Measurements from ENCODE around the gene KRTAP12-1. TPM values are rescaled to one million over a fixed set of nuclear protein-coding genes. Genes with fewer than 3 reads are reported as not detected.

The KRTAP12-1 gene
- total and polyA plus RNA-seq, 2 donors (not counting 1 experiment from before 2014, with no cell fraction given) = not detected

GRCh38 chr21:44649521-44650100, 32.4 kb downstream of the KRTAP12-1 start:
- intact Hi-C loops (cut with micrococcal nuclease) = no loop called here
- POLR2A ChIA-PET = no interaction called here
- WGBS (ENCODE audit: insufficient coverage) = 93% methylated on average over 14 of the region's 18 CpGs

More at GRCh38 chr21:44649521-44650100, 32.4 kb downstream of the KRTAP12-1 start:
- no peak for ATAC-seq (ENCODE audit: low read depth)
- no peak overlapping the region for H2AFZ ChIP-seq (ENCODE audit: insufficient read depth, low read depth, low read length, poor library complexity, severe bottlenecking)
- H3K27me3 Mint-ChIP-seq = peaks cover 9% of the 10 kb centered on the region
- no peak for DNase-seq
- no peaks in the 10 kb centered on the region for H3K79me2 ChIP-seq (ENCODE audit: control insufficient read depth, insufficient read depth, low read length)
- no peaks in the 10 kb centered on the region for H3K36me3 ChIP-seq (replicated peaks in 1 of 2; ENCODE audit: control extremely low read depth in 1 of 2, control insufficient read depth in 1 of 2, extremely low read depth in 1 of 2, insufficient read depth in 2 of 2, low read length in 1 of 2)
- H3K9ac ChIP-seq (ENCODE audit: low read length) = no peak overlapping the region
- H3K4me3 Mint-ChIP-seq = no peak overlapping the region
- no peak overlapping the region for H3K27ac ChIP-seq (ENCODE audit: low read length in 2 of 2)
- CTCF ChIA-PET = no interaction called here
- H4K20me1 ChIP-seq (ENCODE audit: control insufficient read depth, insufficient read depth, low read length, poor library complexity, severe bottlenecking) = no peaks in the 10 kb centered on the region
- H3K4me1 ChIP-seq (ENCODE audit: control insufficient read depth in 2 of 2, insufficient read depth in 2 of 2, low read length in 2 of 2) = no peaks in the 10 kb centered on the region
- peaks cover 0 to 2% (median 0%) of the 10 kb centered on the region in 4 experiments for H3K27me3 ChIP-seq (replicated peaks in 1 of 4; ENCODE audit: control extremely low read depth in 1 of 4, control insufficient read depth in 3 of 4, insufficient read depth in 4 of 4, low read length in 3 of 4)
- peaks cover 5% of the 10 kb centered on the region for H3K9me3 Mint-ChIP-seq (ENCODE audit: insufficient read depth)
- no peak for TF ChIP-seq CTCF (IDR thresholded peaks at IDR 0.05)
- no peak for TF ChIP-seq EZH2 (IDR thresholded peaks at IDR 0.05; ENCODE audit: borderline replicate concordance, insufficient read depth, low read depth, low read length, poor library complexity, severe bottlenecking)
- peaks cover 0 to 15% (median 0%) of the 10 kb centered on the region in 3 donors for H3K9me3 ChIP-seq (ENCODE audit: control extremely low read depth in 1 of 3, control insufficient read depth in 2 of 3, insufficient read depth in 1 of 3, low read length in 2 of 3)
- no peak overlapping the region for H3K27ac Mint-ChIP-seq
- H3K4me2 ChIP-seq (replicated peaks; ENCODE audit: low read depth, low read length, poor library complexity, severe bottlenecking) = no peak overlapping the region
- no peaks in the 10 kb centered on the region for H3K4me1 Mint-ChIP-seq
- H3K4me3 ChIP-seq (ENCODE audit: control extremely low read depth in 1 of 5, extremely low read depth in 1 of 5, insufficient read depth in 1 of 5, low read depth in 2 of 5, low read length in 4 of 5) = no peak overlapping the region
